Naive thymus-derived CD8-positive, alpha-beta T cell (primary cell): ENCODE measurements around the gene CCNY. TPM values are rescaled to one million over a fixed set of nuclear protein-coding genes. Genes with fewer than 3 reads are reported as not detected.
A peak's percentile ranks its signal among the peaks of the same experiment; 100 is the strongest.
"Not testable (repeated sequence)": the region's sequence is repeated elsewhere in the genome, so short reads cannot be mapped to it uniquely, and the experiment has no call there.

Experiments
- ATAC-seq, 2 donors: fragments of 150-1000 bp; cut with Tn5 transposase in 1 of 2; sonication (Bioruptor Pico), chemical (Tn5 transposase) in 1 of 2; 1 replicate in 1 of 2; 2 replicates in 1 of 2; pipeline ENCODE4 v1.10.0; 2021; ENCODE audit warnings: mild to moderate bottlenecking in 2 of 2, moderate library complexity in 2 of 2
- POLR2A ChIA-PET: fragments of 350-600 bp; sonication (Branson Sonifier 250); formaldehyde crosslinking; loops from one replicate; lab custom pipeline; 2021; ENCODE audit warnings: antibody characterized with exemption; lab: Charles Lee
- DNase-seq, 10 donors: peaks; one replicate each; pipeline versions ENCODE4 v3.0.0 to v3.0.0-alpha.2; 2020 to 2022
- H3K27ac Mint-ChIP-seq, 10 donors: one replicate each; pipeline ENCODE4 v1.8.0; 2020 to 2022; ENCODE audit warnings: mild to moderate bottlenecking in 10 of 10, mixed read lengths in 10 of 10, moderate library complexity in 4 of 10, inconsistent platforms in 1 of 10
- H3K27me3 Mint-ChIP-seq, 5 donors: one replicate each; pipeline ENCODE4 v1.8.0; 2021 to 2022; ENCODE audit warnings: mixed read lengths in 5 of 5
- H3K36me3 Mint-ChIP-seq, 3 donors: one replicate each; pipeline ENCODE4 v1.8.0; 2020 to 2022; ENCODE audit warnings: mixed read lengths in 3 of 3, mild to moderate bottlenecking in 2 of 3, inconsistent platforms in 1 of 3
- H3K4me1 Mint-ChIP-seq, 4 donors: one replicate each; pipeline ENCODE4 v1.8.0; 2021 to 2022; ENCODE audit warnings: mixed read lengths in 4 of 4
- H3K4me3 Mint-ChIP-seq, 10 donors: one replicate each; pipeline ENCODE4 v1.8.0; 2020 to 2022; ENCODE audit warnings: mild to moderate bottlenecking in 10 of 10, mixed read lengths in 10 of 10, moderate library complexity in 6 of 10, inconsistent platforms in 1 of 10
- H3K9me3 Mint-ChIP-seq, 9 donors: one replicate each; pipeline ENCODE4 v1.8.0; 2020 to 2022; ENCODE audit warnings: mixed read lengths in 9 of 9, mild to moderate bottlenecking in 3 of 9, inconsistent platforms in 1 of 9, moderate library complexity in 1 of 9
- polyA plus RNA-seq, 3 donors: library from polyadenylated mRNA; unstranded; fragments of 300-500 nt; fragmentation: Illumina TruSeq; gene quantifications; one replicate each; pipeline ENCODE4 v1.2.3, GENCODE V29; 2021
- total RNA-seq, 8 experiments: library from RNA in 2 of 8; stranded (reverse) in 2 of 8; gene quantifications; one replicate each; pipeline ENCODE4 v1.2.3 and lab custom pipeline; 2021 to 2026

The CCNY gene
- total and polyA plus RNA-seq, 5 experiments from 2014 or later = 11.0 to 78.6 (median 25.5) TPM

DNA sequence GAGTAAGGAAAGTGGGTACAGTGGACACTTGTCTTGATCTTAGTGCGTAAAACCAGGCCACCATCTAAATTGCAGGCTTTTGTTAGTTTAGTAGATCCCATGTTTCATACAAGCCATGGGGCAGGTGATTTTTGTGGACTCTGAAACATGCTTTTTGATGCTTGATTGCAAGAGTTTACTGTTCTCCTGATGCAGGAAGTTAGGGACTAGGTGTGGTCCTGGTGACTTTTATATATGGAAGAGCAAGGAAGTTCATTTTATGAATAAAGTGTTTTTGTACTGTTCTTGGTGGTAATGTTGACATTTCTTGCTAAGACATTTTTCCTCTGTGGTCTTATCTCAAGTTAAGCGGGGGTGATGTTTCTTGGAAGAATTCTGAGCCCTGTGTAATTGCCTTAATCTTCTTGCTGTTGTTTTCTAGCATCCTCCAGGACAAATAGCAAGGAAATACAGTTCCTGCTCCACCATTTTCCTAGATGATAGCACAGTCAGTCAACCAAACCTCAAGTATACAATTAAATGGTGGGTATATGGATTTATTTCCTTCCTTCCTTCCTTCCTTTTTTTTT, 179.9 kb downstream of the CCNY start:
- Mint-ChIP-seq H3K36me3 (peaks cover 0 to 19% (median 6%) of the 10 kb centered on the region in 3 donors), H3K4me1 (peaks cover 32 to 59% (median 50%) of the 10 kb centered on the region in 4 donors), H3K27me3 (no peaks in the 10 kb centered on the region), H3K9me3 (no peaks in the 10 kb centered on the region), H3K27ac (peak overlapping the region in 1 of 10 donors; percentile 30), H3K4me3 (peak overlapping the region in 1 of 10 donors; percentile 2)
- no peak for DNase-seq
- POLR2A ChIA-PET = no interaction called here
- ATAC-seq = no peak

GRCh38 chr10:35517431-35518181, 181.3 kb downstream of the CCNY start:
- Mint-ChIP-seq H3K4me1 (peaks cover 20 to 45% (median 41%) of the 10 kb centered on the region in 4 donors), H3K9me3 (no peaks in the 10 kb centered on the region), H3K36me3 (peaks cover 0 to 12% (median 8%) of the 10 kb centered on the region in 3 donors), H3K27ac (peak overlapping the region in 8 of 10 donors; percentile 0 to 83 (median 34)), H3K27me3 (no peaks in the 10 kb centered on the region), H3K4me3 (no peak overlapping the region)
- DNase-seq (no peak), ATAC-seq (no peak)
- POLR2A ChIA-PET = no interaction called here

- peaks cover 0 to 12% (median 8%) of the 10 kb centered on the region in 3 donors for H3K36me3 Mint-ChIP-seq
- POLR2A ChIA-PET, H3K27me3 Mint-ChIP-seq: not testable (repeated sequence)
These were observed 181.9 kb downstream of the CCNY start for GRCh38 chr10:35518187-35518586.

GRCh38 chr10:35520996-35521395, 184.7 kb downstream of the CCNY start:
- Mint-ChIP-seq H3K27ac (no peak overlapping the region), H3K27me3 (no peaks in the 10 kb centered on the region), H3K4me1 (peaks cover 6 to 32% (median 22%) of the 10 kb centered on the region in 4 donors), H3K36me3 (peaks cover 0 to 18% (median 8%) of the 10 kb centered on the region in 3 donors), H3K4me3 (peak overlapping the region in 1 of 10 donors; percentile 20), H3K9me3 (no peaks in the 10 kb centered on the region)
- POLR2A ChIA-PET = no interaction called here
- DNase-seq (no peak), ATAC-seq (no peak)

More at GRCh38 chr10:35518187-35518586, 181.9 kb downstream of the CCNY start:
- not testable (repeated sequence) for H3K4me3 Mint-ChIP-seq, ATAC-seq, H3K9me3 Mint-ChIP-seq, DNase-seq
- peak overlapping the region in 5 of 10 donors; percentile 0 to 73 (median 35) for H3K27ac Mint-ChIP-seq
- peaks cover 18 to 43% (median 40%) of the 10 kb centered on the region in 4 donors for H3K4me1 Mint-ChIP-seq

DNA sequence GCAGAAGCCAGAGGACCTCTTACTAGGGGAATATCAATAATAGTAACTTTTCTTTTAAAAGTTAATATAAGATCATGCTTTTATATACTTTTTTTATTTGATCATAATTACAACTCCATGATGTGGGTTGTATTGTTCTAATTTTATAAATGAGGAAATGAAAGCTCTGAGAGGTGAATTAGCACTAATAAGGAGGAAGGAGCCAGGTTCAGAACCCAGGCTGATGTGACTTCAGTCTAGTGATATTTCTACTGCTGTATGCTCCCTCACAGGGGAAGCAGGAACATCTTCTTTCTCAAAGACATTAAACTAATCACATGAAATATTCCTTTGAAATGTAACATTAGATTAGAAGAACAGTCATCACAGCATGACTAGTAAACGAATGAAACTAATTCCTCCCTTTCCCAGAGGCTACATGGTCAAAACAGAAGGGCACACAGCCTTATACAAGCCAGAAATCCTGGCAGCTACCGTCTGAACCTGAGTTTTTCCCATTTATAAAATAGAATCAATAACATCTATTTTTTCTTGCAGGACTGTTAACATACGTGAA, 187.4 kb downstream of the CCNY start:
- ATAC-seq (no peak), DNase-seq (no peak)
- no peaks in the 10 kb centered on the region for H3K9me3 Mint-ChIP-seq
- H3K27me3 Mint-ChIP-seq = no peaks in the 10 kb centered on the region
- no peak overlapping the region for H3K4me3 Mint-ChIP-seq
- POLR2A ChIA-PET = no interaction called here
- peak overlapping the region in 4 of 10 donors; percentile 31 to 73 (median 51) for H3K27ac Mint-ChIP-seq
- peaks cover 0 to 34% (median 5%) of the 10 kb centered on the region in 3 donors for H3K36me3 Mint-ChIP-seq
- peaks cover 0 to 22% (median 10%) of the 10 kb centered on the region in 4 donors for H3K4me1 Mint-ChIP-seq

DNA sequence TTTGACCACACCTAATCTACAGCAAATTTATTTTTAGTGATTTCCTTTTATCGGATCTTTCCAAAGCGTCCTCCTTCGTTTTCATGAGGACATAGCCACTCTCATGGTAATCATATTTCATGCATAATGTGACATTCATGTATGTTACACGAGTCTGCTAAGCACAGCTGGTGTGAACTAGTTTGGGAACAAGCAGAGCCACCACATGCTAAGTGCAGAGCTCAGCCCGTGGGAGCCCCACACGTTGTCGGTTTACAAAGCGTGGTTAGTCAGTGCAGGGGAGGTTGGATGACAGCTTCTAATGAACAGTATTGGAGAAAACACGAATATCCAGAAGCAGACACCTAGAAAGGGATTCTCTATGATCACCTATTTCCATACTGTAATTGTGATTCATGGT, 190.4 kb downstream of the CCNY start:
- H3K4me3 Mint-ChIP-seq = no peak overlapping the region
- DNase-seq = no peak
- POLR2A ChIA-PET = interaction anchor here (1.2 kb wide), 1 partner anchor 41 kb away, joined by 3 read pairs; no protein-coding TSS in a partner anchor
- no peak for ATAC-seq
- no peaks in the 10 kb centered on the region for H3K27me3 Mint-ChIP-seq
- H3K36me3 Mint-ChIP-seq = peaks cover 21 to 56% (median 23%) of the 10 kb centered on the region in 3 donors
- peaks cover 0 to 3% (median 0%) of the 10 kb centered on the region in 9 donors for H3K9me3 Mint-ChIP-seq
- H3K4me1 Mint-ChIP-seq = peaks cover 0 to 20% (median 10%) of the 10 kb centered on the region in 4 donors
- peak overlapping the region in 2 of 10 donors; percentile 10 to 61 for H3K27ac Mint-ChIP-seq

GRCh38 chr10:35532141-35532540, 195.8 kb downstream of the CCNY start:
- Mint-ChIP-seq H3K27me3 (no peaks in the 10 kb centered on the region), H3K4me3 (no peak overlapping the region), H3K4me1 (peaks cover 2 to 12% (median 7%) of the 10 kb centered on the region in 4 donors), H3K36me3 (peaks cover 65 to 82% (median 71%) of the 10 kb centered on the region in 3 donors), H3K9me3 (peaks cover 0 to 29% (median 19%) of the 10 kb centered on the region in 9 donors), H3K27ac (peak overlapping the region in 2 of 10 donors; percentile 5 to 29)
- ATAC-seq = no peak
- POLR2A ChIA-PET = no interaction called here
- no peak for DNase-seq

DNA sequence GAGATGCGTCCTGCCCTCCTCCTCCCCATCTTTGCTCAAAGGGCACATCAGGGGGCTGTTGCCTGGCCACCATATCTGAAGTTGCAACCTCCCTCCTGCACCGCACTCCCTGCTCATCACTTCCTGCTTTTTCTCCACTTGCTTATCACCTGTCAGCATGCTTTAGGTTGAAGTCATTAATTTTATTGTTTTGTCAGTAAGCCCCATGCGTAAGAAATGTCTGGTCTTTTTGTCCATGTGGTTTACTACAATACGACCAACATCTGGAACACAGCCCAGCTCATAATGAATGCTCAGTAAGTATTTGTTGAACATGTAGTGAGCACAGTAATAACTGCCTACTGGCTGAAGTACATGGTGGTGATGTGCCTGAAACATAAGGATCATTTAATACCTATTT, 197.3 kb downstream of the CCNY start:
- Mint-ChIP-seq H3K27ac (peak overlapping the region in 1 of 10 donors; percentile 53), H3K36me3 (peaks cover 75 to 87% (median 86%) of the 10 kb centered on the region in 3 donors), H3K9me3 (peaks cover 0 to 34% (median 19%) of the 10 kb centered on the region in 9 donors), H3K4me3 (no peak overlapping the region), H3K4me1 (peaks cover 4 to 16% (median 12%) of the 10 kb centered on the region in 4 donors), H3K27me3 (no peaks in the 10 kb centered on the region)
- ATAC-seq (no peak), DNase-seq (no peak)
- POLR2A ChIA-PET = no interaction called here

- Mint-ChIP-seq H3K4me1 (peaks cover 8 to 18% (median 14%) of the 10 kb centered on the region in 4 donors), H3K4me3 (no peak overlapping the region), H3K27ac (no peak overlapping the region), H3K36me3 (peaks cover 73 to 88% (median 82%) of the 10 kb centered on the region in 3 donors), H3K27me3 (no peaks in the 10 kb centered on the region), H3K9me3 (peaks cover 0 to 34% (median 19%) of the 10 kb centered on the region in 9 donors)
- no peak for DNase-seq
- POLR2A ChIA-PET = no interaction called here
- ATAC-seq = no peak
These were observed 198.8 kb downstream of the CCNY start for GRCh38 chr10:35535136-35535535.

DNA sequence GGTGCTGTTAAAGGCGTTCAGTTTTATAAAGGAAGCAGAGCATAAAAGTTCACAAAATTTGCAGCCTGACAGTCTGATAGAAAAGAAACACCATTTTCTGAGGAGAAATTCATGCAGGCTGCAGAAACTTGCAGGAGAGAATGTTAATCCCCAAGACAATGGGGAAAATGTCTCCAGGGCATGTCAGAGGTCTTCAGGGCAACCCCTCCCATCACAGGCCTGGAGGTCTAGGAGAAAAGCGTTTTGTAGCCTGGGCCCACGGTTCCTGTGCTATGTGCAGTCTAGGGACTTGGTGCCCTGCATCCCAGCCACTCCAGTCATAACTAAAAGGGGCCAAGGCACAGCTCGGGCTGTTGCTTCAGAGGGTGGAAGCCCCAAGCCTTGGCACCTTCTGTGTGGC, 200.5 kb downstream of the CCNY start:
- Mint-ChIP-seq H3K4me1 (peaks cover 10 to 22% (median 18%) of the 10 kb centered on the region in 4 donors), H3K36me3 (peaks cover 58 to 80% (median 78%) of the 10 kb centered on the region in 3 donors), H3K27ac (peak overlapping the region in 1 of 10 donors; percentile 33), H3K9me3 (peaks cover 0 to 34% (median 19%) of the 10 kb centered on the region in 9 donors), H3K27me3 (no peaks in the 10 kb centered on the region), H3K4me3 (no peak overlapping the region)
- DNase-seq (no peak), ATAC-seq (no peak)
- POLR2A ChIA-PET = no interaction called here

DNA sequence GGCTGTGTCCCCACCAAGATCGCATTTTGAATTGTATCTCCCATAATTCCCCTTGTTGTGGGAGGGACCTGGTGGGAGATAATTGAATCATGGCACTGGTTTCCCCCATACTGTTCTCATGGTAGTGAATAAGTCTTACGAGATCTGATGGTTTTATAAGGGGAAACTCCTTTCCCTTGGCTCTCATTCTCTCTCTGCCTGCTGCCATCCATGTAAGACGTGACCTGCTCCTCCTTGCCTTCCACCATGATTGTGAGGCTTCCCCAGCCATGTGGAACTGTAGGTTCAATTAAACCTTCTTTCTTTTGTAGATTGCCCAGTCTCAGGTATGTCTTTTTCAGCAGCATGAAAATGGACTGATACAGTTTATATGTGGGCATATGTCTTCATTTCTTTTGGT, 201.6 kb downstream of the CCNY start:
- H3K27ac Mint-ChIP-seq, ATAC-seq, POLR2A ChIA-PET, H3K27me3 Mint-ChIP-seq, H3K4me3 Mint-ChIP-seq, DNase-seq: not testable (repeated sequence)
- Mint-ChIP-seq H3K36me3 (peaks cover 46 to 78% (median 76%) of the 10 kb centered on the region in 3 donors), H3K4me1 (peaks cover 10 to 26% (median 18%) of the 10 kb centered on the region in 4 donors), H3K9me3 (peaks cover 0 to 34% (median 19%) of the 10 kb centered on the region in 9 donors)

DNA sequence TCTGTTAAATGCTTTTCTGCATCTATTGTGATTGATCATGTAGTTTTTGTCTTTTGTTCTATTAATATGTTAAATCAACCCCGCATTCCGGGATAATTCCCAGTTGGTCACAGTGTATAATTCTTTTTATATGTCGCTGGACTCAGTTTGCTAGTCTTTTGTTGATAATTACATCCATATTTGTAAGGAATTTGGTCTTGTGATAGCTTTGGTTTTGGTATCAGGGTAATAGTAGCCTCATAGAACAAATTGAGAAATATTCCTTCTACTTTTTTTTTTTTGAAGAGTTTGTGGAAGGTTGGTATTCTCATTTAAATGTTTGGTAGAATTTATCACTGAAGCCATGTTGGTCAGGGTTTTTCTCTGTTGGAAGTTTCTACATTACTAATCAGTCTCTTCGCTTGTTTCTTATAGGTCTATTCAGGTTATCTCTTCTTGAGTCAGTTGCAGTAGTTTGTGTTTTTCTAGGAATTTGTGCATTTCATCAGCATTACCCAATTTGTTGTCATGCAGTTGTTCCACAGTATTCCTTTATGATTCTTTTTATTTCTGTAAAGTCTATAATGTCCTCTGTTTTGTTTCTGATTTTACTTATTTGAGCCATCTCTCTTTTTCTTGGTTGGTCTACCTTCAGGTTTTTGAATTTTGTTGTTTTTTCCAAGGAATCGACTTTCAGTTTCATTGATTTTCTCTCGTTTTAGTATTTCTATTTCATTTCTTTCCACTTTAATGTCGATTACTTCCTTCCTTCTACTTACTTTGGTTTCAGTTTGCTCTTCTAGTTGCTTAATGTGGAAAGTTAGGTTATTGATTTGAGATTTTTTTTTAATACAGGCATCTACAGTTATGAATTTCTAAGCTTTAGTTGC, 204.2 kb downstream of the CCNY start:
- H3K4me3 Mint-ChIP-seq = no peak overlapping the region
- H3K36me3 Mint-ChIP-seq = peaks cover 24 to 67% (median 59%) of the 10 kb centered on the region in 3 donors
- H3K27me3 Mint-ChIP-seq = no peaks in the 10 kb centered on the region
- peaks cover 0 to 17% (median 7%) of the 10 kb centered on the region in 9 donors for H3K9me3 Mint-ChIP-seq
- H3K4me1 Mint-ChIP-seq = peaks cover 12 to 24% (median 17%) of the 10 kb centered on the region in 4 donors
- no peak for ATAC-seq
- POLR2A ChIA-PET = no interaction called here
- peak overlapping the region in 2 of 10 donors; percentile 8 to 59 for H3K27ac Mint-ChIP-seq
- DNase-seq = no peak
